HCT116 (cell line): ENCODE data around the gene COPB1. TPM values are rescaled to one million over a fixed set of nuclear protein-coding genes. Genes with fewer than 3 reads are reported as not detected.
A peak's percentile ranks its signal among the peaks of the same experiment; 100 is the strongest.

ENCODE experiments used
- ATAC-seq: fragments of 200-7000 bp; cut with Tn5 transposase; 2 replicates; pipeline ENCODE4 v1.9.1; 2020; ENCODE audit warnings: mild to moderate bottlenecking, moderate library complexity
- BruUV-seq: library from RNA; stranded (reverse); fragments of 400-500 nt; replicated peaks from 2 replicates; lab custom pipeline; 2021; lab: Mats Ljungman, UMichigan
- CTCF ChIA-PET: fragments of 300-600 bp; sonication (Branson Sonifier 250); formaldehyde crosslinking; loops from one replicate; lab custom pipeline; 2021; ENCODE audit warnings: antibody characterized with exemption; lab: Charles Lee
- POLR2A ChIA-PET: fragments of 300-600, 350-600 bp; sonication (Branson Sonifier 250); formaldehyde crosslinking; loops from one replicate; lab custom pipeline; 2021; ENCODE audit warnings: antibody characterized with exemption; lab: Charles Lee
- RAD21 ChIA-PET, 2 experiments: fragments of 300-600 bp; sonication (Branson Sonifier 250); formaldehyde crosslinking; loops; one replicate each; lab custom pipeline; 2023; ENCODE audit warnings: low total read pairs in 2 of 2; ENCODE audit not compliant: uncharacterized antibody in 2 of 2, unreplicated experiment in 2 of 2, low non-redundant PET in 1 of 2; lab: Charles Lee
- DNase-seq: peaks from one replicate; pipeline ENCODE4 v3.0.0-alpha.2; 2010; ENCODE audit warnings: low read depth, low spot score
- H2AFZ ChIP-seq: fragments of 200-600 bp; shearing (Covaris generic), sonication (generic); 2 replicates; pipeline ENCODE4 v1.6.1; 2017; ENCODE audit warnings: low read depth, mixed run types, mixed read lengths, antibody characterized with exemption, low read length; ENCODE audit not compliant: poor library complexity, severe bottlenecking
- H3K27ac ChIP-seq: 2 replicates; pipeline ENCODE4 v1.5.1; 2012; ENCODE audit warnings: low read depth, low read length
- H3K27me3 ChIP-seq: fragments of 200-600 bp; sonication (generic); 2 replicates; pipeline ENCODE4 v1.6.1; 2016; ENCODE audit warnings: mixed run types, low read length, mixed read lengths; ENCODE audit not compliant: insufficient read depth
- H3K36me3 ChIP-seq, 2 experiments: fragments of 200-500 bp in 1 of 2; fragments of 200-600 bp in 1 of 2; sonication (Bioruptor generic) in 1 of 2; sonication (generic) in 1 of 2; 2 replicates each; pipeline versions ENCODE4 v1.5.1 to v1.6.1; 2014 to 2016; ENCODE audit warnings: low read length in 2 of 2, inconsistent platforms in 1 of 2, mixed read lengths in 1 of 2, mixed run types in 1 of 2; ENCODE audit not compliant: insufficient read depth in 2 of 2, control insufficient read depth in 1 of 2
- H3K4me1 ChIP-seq, 2 experiments: fragments of 200-600 bp in 1 of 2; sonication (generic) in 1 of 2; 2 replicates each; pipeline versions ENCODE4 v1.5.1 to v1.6.1; 2012 to 2017; ENCODE audit warnings: low read length in 2 of 2, inconsistent platforms in 1 of 2, mild to moderate bottlenecking in 1 of 2, mixed read lengths in 1 of 2, mixed run types in 1 of 2, moderate library complexity in 1 of 2; ENCODE audit not compliant: insufficient read depth in 2 of 2, control insufficient read depth in 1 of 2
- H3K4me2 ChIP-seq: fragments of 200-600 bp; sonication (generic); 2 replicates; pipeline ENCODE4 v1.6.1; 2017; ENCODE audit warnings: mixed run types, low read length, mixed read lengths
- H3K4me3 ChIP-seq, 2 experiments: fragments of 200-600 bp in 1 of 2; sonication (generic) in 1 of 2; replicated peaks in 1 of 2; 2 replicates each; pipeline ENCODE4 v1.5.1; 2011 to 2016; ENCODE audit warnings: low read length in 2 of 2, control low read depth in 1 of 2, low read depth in 1 of 2, mild to moderate bottlenecking in 1 of 2, mixed read lengths in 1 of 2, mixed run types in 1 of 2
- H3K79me2 ChIP-seq: fragments of 200-600 bp; sonication (generic); 2 replicates; pipeline ENCODE4 v1.6.1; 2017; ENCODE audit warnings: mild to moderate bottlenecking, mixed run types, low read length, moderate library complexity, mixed read lengths; ENCODE audit not compliant: insufficient read depth
- H3K9ac ChIP-seq: fragments of 200-600 bp; sonication (generic); 2 replicates; pipeline ENCODE4 v1.6.1; 2016; ENCODE audit warnings: low read length, mixed read lengths
- H3K9me2 ChIP-seq: fragments of 200-600 bp; sonication (generic), shearing (Covaris generic); 2 replicates; pipeline ENCODE4 v1.6.1; 2017; ENCODE audit warnings: mixed run types, mild to moderate bottlenecking, moderate library complexity; ENCODE audit not compliant: insufficient read depth
- H3K9me3 ChIP-seq, 2 experiments: fragments of 200-500 bp in 1 of 2; fragments of 200-600 bp in 1 of 2; sonication (Bioruptor generic) in 1 of 2; sonication (generic) in 1 of 2; 2 replicates each; pipeline ENCODE4 v1.6.1; 2014 to 2017; ENCODE audit warnings: low read length in 2 of 2, mixed read lengths in 2 of 2, inconsistent platforms in 1 of 2, low read depth in 1 of 2, mild to moderate bottlenecking in 1 of 2, mixed run types in 1 of 2, moderate library complexity in 1 of 2; ENCODE audit not compliant: control insufficient read depth in 1 of 2, insufficient read depth in 1 of 2
- H4K20me1 ChIP-seq: fragments of 200-600 bp; sonication (generic), shearing (Covaris generic); 2 replicates; pipeline ENCODE4 v1.6.1; 2017; ENCODE audit warnings: mixed run types, mild to moderate bottlenecking, moderate library complexity; ENCODE audit not compliant: insufficient read depth
- CBX3 ChIP-seq: IDR thresholded peaks from 2 replicates; pipeline ENCODE4 v1.6.1; 2012; ENCODE audit warnings: low read depth
- EGR1 ChIP-seq: IDR thresholded peaks from 2 replicates; pipeline ENCODE4 v1.6.1; 2012; ENCODE audit warnings: low read depth
- ELF1 ChIP-seq: IDR thresholded peaks from 2 replicates; pipeline ENCODE4 v1.6.1; 2012; ENCODE audit warnings: low read depth, borderline replicate concordance
- EZH2 ChIP-seq: fragments of 200-600 bp; sonication (generic); IDR thresholded peaks from 2 replicates; pipeline ENCODE4 v1.6.1; 2017; ENCODE audit warnings: antibody characterized with exemption, mixed run types
- EZH2phosphoT487 ChIP-seq: fragments of 200-600 bp; IDR thresholded peaks from 2 replicates; pipeline ENCODE4 v1.6.1; 2018; ENCODE audit warnings: antibody characterized with exemption, borderline replicate concordance
- FOSL1 ChIP-seq: IDR thresholded peaks from 2 replicates; pipeline ENCODE4 v1.6.1; 2012; ENCODE audit warnings: low read depth
- JUND ChIP-seq: IDR thresholded peaks from 2 replicates; pipeline ENCODE4 v1.6.1; 2012
- POLR2A ChIP-seq: IDR thresholded peaks from 2 replicates; pipeline ENCODE4 v1.7.0; 2011; ENCODE audit warnings: borderline replicate concordance; ENCODE audit not compliant: insufficient read depth, insufficient read length; ENCODE audit errors: extremely low read depth
- POLR2AphosphoS5 ChIP-seq: IDR thresholded peaks from 2 replicates; pipeline ENCODE4 v1.6.1; 2011; ENCODE audit warnings: mild to moderate bottlenecking, low read depth, low read length, moderate library complexity
- RAD21 ChIP-seq: IDR thresholded peaks from 2 replicates; pipeline ENCODE4 v1.6.1; 2012; ENCODE audit warnings: low read depth, mild to moderate bottlenecking
- SRF ChIP-seq: IDR thresholded peaks from 2 replicates; pipeline ENCODE4 v1.6.1; 2012; ENCODE audit warnings: low read depth
- TCF7L2 ChIP-seq: IDR thresholded peaks from 2 replicates; pipeline ENCODE4 v1.7.0; 2011; ENCODE audit warnings: borderline replicate concordance, inconsistent platforms; ENCODE audit not compliant: insufficient read depth, insufficient read length; ENCODE audit errors: extremely low read depth
- ZFX ChIP-seq: fragments of 450-650 bp; IDR thresholded peaks from 2 replicates; pipeline ENCODE4 v1.6.1; 2017
- intact Hi-C: fragments of 100-400 bp; cut with micrococcal nuclease; formaldehyde crosslinking; loops from 2 replicates; pipeline ENCODE4 v1.10.0; 2022
- total RNA-seq: library from RNA; stranded (reverse); gene quantifications from one replicate; pipeline ENCODE4 v1.2.1, GENCODE V29; 2021; ENCODE audit not compliant: unreplicated experiment
- TF ChIP-seq, protein P1 (sequence below): IDR thresholded peaks from 2 replicates; pipeline ENCODE4 v1.6.1; 2011; ENCODE audit warnings: mild to moderate bottlenecking, low read length, moderate library complexity; ENCODE audit not compliant: insufficient replicate concordance; ENCODE audit errors: extremely low read depth
- TF ChIP-seq, protein P2 (sequence below): IDR thresholded peaks from 2 replicates; pipeline ENCODE4 v1.6.1; 2012
- TF ChIP-seq, protein P3 (sequence below), 3 experiments: fragments of 200-600 bp in 1 of 3; sonication (generic) in 1 of 3; IDR thresholded peaks in 2 of 3; conservative IDR thresholded peaks in 1 of 3; 2 replicates each; pipeline ENCODE4 v1.5.1; 2012 to 2017; ENCODE audit warnings: low read depth in 2 of 3, low read length in 2 of 3, antibody characterized with exemption in 1 of 3, borderline replicate concordance in 1 of 3, control low read depth in 1 of 3, mild to moderate bottlenecking in 1 of 3, mixed read lengths in 1 of 3, mixed run types in 1 of 3, moderate library complexity in 1 of 3; ENCODE audit not compliant: insufficient read depth in 1 of 3

The COPB1 gene
- total RNA-seq, 1 experiment from 2014 or later, result 95.5 TPM

- TF ChIP-seq TCF7L2, result peak; percentile 84
- TF ChIP-seq EZH2, result no peak
- peak; percentile 90 for TF ChIP-seq POLR2AphosphoS5
- no peak for TF ChIP-seq EGR1
- peak; percentile 44; the same call in 1 of the 2 replicates for TF ChIP-seq CBX3
These were observed 20.5 kb upstream of the COPB1 start, which contains the start of gene PSMA1 (continued) for GRCh38 chr11:14519917-14520746.

DNA sequence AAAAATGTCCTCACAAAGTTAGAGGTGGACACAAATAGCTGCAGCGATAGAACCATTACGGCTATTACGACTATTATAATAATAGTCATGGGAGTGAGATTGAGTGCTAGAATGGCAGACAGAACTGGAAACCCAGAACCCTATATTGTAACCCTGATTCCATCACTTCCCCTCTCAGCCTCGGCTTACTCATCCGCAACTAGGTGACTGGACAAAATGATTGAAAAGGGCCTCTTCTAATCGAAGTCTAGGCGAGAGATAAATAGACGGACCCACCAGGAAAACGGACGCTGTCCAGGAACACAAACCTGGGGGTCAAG, 19.9 kb upstream of the COPB1 start:
- Histone ChIP-seq H3K9me2 (no peaks in the 10 kb centered on the region), H3K4me3 (peak overlapping the region; percentile 57 to 95), H3K27ac (peak overlapping the region; percentile 81), H3K9ac (peak overlapping the region; percentile 92), H3K4me2 (peak overlapping the region; percentile 86), H3K4me1 (peaks cover 9 to 16% of the 10 kb centered on the region in 2 experiments; a peak in 3 of 4 replicates), H4K20me1 (no peaks in the 10 kb centered on the region), H2AFZ (no peak overlapping the region), H3K9me3 (no peaks in the 10 kb centered on the region), H3K79me2 (peaks cover 52% of the 10 kb centered on the region), H3K36me3 (peaks cover 26 to 31% of the 10 kb centered on the region in 2 experiments), H3K27me3 (no peaks in the 10 kb centered on the region)
- RAD21 ChIA-PET, result no interaction called here
- CTCF ChIA-PET, result no interaction called here
- TF ChIP-seq, protein P1, sequence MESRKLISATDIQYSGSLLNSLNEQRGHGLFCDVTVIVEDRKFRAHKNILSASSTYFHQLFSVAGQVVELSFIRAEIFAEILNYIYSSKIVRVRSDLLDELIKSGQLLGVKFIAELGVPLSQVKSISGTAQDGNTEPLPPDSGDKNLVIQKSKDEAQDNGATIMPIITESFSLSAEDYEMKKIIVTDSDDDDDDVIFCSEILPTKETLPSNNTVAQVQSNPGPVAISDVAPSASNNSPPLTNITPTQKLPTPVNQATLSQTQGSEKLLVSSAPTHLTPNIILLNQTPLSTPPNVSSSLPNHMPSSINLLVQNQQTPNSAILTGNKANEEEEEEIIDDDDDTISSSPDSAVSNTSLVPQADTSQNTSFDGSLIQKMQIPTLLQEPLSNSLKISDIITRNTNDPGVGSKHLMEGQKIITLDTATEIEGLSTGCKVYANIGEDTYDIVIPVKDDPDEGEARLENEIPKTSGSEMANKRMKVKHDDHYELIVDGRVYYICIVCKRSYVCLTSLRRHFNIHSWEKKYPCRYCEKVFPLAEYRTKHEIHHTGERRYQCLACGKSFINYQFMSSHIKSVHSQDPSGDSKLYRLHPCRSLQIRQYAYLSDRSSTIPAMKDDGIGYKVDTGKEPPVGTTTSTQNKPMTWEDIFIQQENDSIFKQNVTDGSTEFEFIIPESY, result no peak
- TF ChIP-seq FOSL1, result no peak
- TF ChIP-seq ELF1, result no peak
- TF ChIP-seq EZH2, result no peak
- TF ChIP-seq, protein P2, sequence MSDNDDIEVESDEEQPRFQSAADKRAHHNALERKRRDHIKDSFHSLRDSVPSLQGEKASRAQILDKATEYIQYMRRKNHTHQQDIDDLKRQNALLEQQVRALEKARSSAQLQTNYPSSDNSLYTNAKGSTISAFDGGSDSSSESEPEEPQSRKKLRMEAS, result no peak
- no peak for TF ChIP-seq ZFX
- no peak for TF ChIP-seq POLR2A
- TF ChIP-seq, protein P3, sequence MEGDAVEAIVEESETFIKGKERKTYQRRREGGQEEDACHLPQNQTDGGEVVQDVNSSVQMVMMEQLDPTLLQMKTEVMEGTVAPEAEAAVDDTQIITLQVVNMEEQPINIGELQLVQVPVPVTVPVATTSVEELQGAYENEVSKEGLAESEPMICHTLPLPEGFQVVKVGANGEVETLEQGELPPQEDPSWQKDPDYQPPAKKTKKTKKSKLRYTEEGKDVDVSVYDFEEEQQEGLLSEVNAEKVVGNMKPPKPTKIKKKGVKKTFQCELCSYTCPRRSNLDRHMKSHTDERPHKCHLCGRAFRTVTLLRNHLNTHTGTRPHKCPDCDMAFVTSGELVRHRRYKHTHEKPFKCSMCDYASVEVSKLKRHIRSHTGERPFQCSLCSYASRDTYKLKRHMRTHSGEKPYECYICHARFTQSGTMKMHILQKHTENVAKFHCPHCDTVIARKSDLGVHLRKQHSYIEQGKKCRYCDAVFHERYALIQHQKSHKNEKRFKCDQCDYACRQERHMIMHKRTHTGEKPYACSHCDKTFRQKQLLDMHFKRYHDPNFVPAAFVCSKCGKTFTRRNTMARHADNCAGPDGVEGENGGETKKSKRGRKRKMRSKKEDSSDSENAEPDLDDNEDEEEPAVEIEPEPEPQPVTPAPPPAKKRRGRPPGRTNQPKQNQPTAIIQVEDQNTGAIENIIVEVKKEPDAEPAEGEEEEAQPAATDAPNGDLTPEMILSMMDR (IDR thresholded peaks at IDR 0.05 in 2 of 3, conservative IDR thresholded peaks at IDR 0.05 in 1 of 3; ENCODE audit: borderline replicate concordance in 1 of 3, insufficient read depth in 1 of 3, low read depth in 2 of 3, low read length in 2 of 3), result no peak
- TF ChIP-seq SRF, result no peak
- TF ChIP-seq POLR2AphosphoS5, result no peak
- no peak for TF ChIP-seq RAD21
- no peak for TF ChIP-seq EZH2phosphoT487
- no peak for TF ChIP-seq JUND
- no TSS peak for BruUV-seq
- peak; percentile 6 for ATAC-seq
- POLR2A ChIA-PET, result no interaction called here
- intact Hi-C loops, result no loop called here
- no peak for DNase-seq
